ENCODE measurements around the gene NCS1.

The NCS1 gene

DNA sequence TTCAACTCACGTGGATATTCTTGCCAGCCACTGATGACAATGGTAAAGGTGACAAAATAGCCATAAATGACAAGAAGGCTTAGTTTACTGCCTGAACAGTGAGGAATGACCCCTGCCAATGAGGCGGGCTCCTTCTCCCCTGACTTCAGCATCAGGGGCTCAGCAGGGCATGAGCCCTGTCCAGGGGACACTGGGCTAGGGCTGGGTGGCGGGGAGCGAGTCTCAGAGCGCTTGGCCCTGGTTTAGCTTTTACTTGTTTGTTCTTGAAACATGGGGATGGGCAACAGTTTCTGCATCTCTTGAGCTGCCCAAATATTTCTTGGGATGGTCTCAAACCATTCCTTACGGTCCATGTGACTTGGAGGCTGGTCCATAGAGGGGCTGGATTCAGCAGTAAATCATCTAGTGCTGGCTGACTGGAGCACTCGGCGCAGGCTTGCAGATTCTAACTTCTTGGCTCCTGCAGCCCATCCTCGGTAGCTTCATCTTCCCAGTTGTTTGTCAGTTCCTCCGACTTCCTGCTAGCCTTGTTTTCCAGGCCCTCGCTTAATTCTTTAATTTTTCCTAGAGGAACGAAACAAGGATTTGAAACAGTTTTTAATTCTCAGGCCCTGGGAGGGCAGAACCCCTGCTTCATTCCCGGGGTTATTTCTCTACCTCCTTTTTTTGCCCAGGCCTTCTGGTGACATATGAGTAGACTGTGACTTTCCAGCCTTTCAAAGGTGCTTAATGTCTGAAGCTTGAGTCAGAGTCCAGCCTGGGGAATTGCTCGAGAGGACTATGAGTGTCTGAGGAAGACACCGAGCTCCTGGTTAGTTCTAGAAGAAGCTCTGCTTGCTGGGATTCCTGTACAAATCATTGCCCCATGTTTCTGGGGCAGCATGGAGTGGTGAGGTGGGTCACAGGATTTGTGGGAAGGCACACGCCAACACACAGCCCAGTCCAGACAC lies 88.9 kb downstream of the NCS1 start:
- TF ChIP-seq, protein P1, sequence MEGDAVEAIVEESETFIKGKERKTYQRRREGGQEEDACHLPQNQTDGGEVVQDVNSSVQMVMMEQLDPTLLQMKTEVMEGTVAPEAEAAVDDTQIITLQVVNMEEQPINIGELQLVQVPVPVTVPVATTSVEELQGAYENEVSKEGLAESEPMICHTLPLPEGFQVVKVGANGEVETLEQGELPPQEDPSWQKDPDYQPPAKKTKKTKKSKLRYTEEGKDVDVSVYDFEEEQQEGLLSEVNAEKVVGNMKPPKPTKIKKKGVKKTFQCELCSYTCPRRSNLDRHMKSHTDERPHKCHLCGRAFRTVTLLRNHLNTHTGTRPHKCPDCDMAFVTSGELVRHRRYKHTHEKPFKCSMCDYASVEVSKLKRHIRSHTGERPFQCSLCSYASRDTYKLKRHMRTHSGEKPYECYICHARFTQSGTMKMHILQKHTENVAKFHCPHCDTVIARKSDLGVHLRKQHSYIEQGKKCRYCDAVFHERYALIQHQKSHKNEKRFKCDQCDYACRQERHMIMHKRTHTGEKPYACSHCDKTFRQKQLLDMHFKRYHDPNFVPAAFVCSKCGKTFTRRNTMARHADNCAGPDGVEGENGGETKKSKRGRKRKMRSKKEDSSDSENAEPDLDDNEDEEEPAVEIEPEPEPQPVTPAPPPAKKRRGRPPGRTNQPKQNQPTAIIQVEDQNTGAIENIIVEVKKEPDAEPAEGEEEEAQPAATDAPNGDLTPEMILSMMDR (conservative IDR thresholded peaks at IDR 0.05) = no peak
- peak overlapping the region; percentile 22 for H3K27ac ChIP-seq

DNA sequence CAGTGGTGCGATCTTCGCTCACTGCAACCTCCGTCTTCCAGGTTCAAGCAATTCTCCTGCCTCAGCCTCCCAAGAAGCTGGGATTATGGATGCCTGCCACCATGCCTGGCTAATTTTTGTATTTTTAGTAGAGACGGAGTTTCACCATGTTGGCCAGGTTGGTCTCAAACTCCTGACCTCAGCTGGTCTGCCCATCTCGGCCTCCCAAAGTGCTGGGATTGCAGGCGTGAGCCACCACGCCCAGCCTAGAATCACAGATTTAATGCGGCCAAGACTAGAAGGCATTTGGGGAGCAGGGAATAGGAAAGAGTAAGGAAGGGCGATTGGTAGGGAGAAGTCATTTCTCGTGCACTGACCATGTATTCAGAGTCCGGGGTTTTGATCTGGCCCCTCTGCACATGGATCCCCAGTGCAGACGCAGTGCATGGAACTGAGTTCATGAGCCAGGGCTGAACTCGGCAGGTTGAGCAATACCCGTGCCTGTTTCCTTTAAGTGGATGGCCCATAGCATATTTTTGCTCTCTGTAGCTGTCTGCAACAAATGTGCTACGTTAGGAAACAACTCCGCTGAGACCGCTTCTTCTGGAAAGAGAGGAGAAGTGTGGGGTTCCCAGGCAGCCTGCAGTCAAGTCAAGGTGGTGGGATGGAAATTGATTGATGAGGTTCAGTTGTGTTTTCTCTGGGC lies 90.0 kb downstream of the NCS1 start:
- TF ChIP-seq, protein P1 (conservative IDR thresholded peaks at IDR 0.05) = no peak
- no peak overlapping the region for H3K27ac ChIP-seq

DNA sequence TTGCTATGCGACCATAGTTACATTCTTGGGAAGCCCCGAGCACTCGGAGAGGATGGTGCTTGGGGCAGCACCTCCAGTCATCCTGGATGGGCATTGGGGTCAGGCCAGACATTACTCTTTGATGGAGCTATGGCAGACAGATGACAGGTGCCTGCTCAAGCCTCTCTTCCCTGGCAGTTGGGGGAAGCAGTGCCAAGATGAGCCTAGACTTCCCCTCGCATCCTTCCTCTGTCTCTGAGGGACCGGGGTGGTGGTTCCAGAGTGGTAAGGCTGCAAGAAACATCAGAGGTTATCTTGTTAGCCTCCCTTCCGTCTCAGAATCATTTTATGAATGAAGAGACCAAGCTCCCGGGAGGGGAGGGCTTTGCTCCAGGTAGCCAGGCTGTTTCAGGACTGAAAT lies 90.6 kb downstream of the NCS1 start:
- TF ChIP-seq, protein P1 (conservative IDR thresholded peaks at IDR 0.05) = no peak
- no peak overlapping the region for H3K27ac ChIP-seq

DNA sequence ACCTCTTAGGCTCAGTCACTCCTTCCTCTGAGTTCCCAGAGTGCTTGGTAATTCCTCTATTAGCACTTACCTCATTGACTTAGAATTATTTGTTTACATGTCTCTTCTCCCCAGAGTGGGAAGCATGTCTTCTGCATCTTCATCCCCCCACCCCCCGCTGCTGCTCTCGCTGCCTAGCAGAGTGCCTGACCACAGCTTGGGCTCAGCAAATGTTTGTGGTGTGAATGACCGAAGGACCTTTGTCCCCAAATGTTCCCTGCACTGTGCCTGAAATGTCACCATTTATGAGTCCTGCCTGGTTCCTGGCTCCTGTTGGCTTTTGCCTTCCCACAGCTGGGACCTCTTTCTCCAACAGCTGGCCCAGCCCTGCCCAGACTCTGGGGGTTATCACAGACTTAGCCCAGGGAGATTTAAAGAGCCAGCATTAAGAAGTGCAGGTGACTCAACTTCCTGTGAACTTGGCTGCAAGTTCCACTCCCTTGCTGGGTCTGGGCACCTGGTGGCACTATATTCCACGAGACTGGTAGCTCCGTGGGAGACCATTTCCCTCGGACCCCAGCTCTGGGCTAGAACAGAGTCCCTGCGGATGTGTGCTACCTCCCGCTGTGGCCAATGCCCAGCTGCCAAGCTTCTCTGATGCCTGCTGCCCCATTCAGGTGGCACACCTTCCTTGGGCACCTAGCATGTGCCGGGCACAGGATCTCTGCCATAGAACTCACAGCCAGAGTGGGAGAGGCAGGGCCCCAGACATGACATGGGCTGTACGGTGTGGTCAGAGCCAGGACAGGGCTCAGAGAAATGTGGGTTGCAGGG lies 91.6 kb downstream of the NCS1 start:
- TF ChIP-seq, protein P1 (conservative IDR thresholded peaks at IDR 0.05) = peak; percentile 53
- no peak overlapping the region for H3K27ac ChIP-seq

DNA sequence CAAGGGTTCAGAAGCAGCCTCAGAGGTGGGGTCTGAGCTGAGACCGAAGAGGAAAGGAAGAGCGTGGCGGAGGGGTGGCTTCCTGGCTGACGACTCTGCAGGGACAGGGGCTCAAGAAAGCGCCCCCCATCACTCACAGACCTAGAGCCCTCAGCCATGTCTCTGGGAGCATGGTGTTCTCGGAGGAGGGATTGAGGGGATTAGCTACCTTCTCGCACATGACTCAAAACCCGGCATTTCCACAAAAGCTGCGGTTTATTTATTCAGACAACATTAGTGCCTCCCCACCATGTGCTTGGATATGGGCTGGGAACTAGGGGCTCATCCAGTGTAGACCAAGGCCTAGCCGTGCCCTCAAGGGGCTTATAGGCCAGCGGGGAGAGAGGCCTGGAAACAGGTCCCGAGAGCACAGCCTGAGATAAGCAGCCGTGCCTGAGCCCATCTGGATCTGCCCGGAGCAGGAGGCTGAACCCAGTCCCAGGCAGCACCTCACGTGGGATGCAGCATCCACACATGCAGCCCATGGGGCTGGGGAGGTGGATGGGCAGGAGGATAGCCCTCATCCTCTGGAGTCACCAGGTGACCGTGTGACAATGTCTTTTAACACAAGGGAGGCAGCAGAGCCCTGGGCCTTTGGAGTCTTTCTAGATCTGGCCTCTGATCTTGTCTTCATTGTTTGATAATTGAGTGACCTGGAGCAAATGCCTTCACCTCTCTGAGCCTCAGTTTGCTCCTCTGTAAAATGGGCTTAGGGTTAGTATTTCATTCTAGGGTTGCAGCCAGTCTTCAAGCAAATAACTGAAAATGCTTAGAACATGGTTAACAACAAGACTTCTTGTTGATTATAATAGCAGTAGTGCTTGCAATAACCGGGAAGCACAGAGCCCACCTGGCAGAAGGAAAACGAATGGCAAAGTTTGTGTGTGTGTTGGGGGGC lies 92.5 kb downstream of the NCS1 start:
- TF ChIP-seq, protein P1 (conservative IDR thresholded peaks at IDR 0.05) = no peak
- H3K27ac ChIP-seq = no peak overlapping the region

DNA sequence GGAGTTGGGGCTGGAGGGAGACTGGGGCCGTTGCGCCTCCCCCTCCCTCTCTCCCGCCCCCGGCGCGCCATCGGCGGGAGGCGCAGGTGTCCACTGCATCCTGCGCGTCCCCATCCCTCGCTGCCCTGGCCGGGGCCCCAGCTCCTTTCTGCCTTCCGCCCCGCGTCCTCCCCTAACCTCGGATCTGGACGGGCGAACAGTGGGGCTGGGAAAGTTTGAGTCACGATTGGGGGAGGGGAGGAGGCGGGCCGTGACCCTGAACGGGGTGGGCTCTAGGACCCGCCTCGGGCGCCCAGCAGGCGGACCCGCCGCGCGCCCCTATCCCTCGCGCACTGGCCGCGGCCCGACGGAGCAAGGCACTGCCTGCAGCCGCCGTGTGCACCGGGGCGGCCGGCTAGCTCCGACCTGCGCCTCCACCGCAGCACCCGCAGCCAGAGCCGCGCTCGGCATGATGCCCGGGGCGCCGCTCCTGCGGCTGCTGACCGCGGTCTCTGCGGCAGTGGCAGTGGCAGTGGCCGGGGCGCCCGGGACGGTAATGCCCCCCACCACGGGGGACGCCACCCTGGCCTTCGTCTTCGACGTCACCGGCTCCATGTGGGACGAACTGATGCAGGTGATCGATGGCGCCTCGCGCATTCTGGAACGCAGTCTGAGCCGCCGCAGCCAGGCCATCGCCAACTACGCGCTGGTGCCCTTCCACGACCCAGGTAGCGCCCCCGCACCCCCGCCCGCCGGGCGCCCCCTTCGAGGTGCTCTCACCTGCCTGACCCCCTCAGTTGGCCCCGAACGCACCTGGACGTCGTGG lies 93.4 kb downstream of the NCS1 start, which contains the start of gene HMCN2:
Gene HMCN2 (plus strand): TSS at position 330 of the 805 bp plus-strand sequence. CDS start 119 bp downstream, at position 449.
- TF ChIP-seq, protein P1 (conservative IDR thresholded peaks at IDR 0.05) = no peak
- no peak within 1 kb of the TSS for H3K27ac ChIP-seq

All from VCaP (cell line).